AG04450 (cell line): ENCODE measurements around the gene SDHAF3. TPM values are rescaled to one million over a fixed set of nuclear protein-coding genes. Genes with fewer than 3 reads are reported as not detected.

Source experiments
- CTCF ChIA-PET: fragments of 300-600, 350-600 bp; formaldehyde crosslinking; extraction: SDS; loops from one replicate; lab custom pipeline; 2022; ENCODE audit warnings: antibody characterized with exemption, inconsistent platforms; lab: Charles Lee
- POLR2A ChIA-PET: fragments of 350-600 bp; formaldehyde crosslinking; extraction: SDS; loops from one replicate; lab custom pipeline; 2021; ENCODE audit warnings: antibody characterized with exemption, inconsistent platforms; lab: Yijun Ruan, JAX
- DNase-seq: peaks from one replicate; pipeline ENCODE4 v3.0.0-alpha.2; 2011; ENCODE audit warnings: low read depth, low spot score
- H3K27ac ChIP-seq: one replicate; pipeline ENCODE4 v1.5.1; 2012; ENCODE audit warnings: low read depth, low read length, control low read depth
- H3K27me3 ChIP-seq: one replicate; pipeline ENCODE4 v1.6.0; 2012; ENCODE audit warnings: low read length; ENCODE audit not compliant: control insufficient read depth, insufficient read depth
- H3K4me3 ChIP-seq: 2 replicates; pipeline ENCODE4 v1.5.1; 2011; ENCODE audit warnings: mild to moderate bottlenecking, low read depth, low read length, control low read depth
- H3K9me3 ChIP-seq: 2 replicates; pipeline ENCODE4 v1.5.1; 2012; ENCODE audit warnings: low read length; ENCODE audit not compliant: control insufficient read depth, insufficient read depth
- polyA plus RNA-seq: library from polyadenylated mRNA; depleted of rRNA; stranded (reverse); fragments of >200 nt; gene quantifications from 2 replicates; pipeline ENCODE4 v1.2.3, GENCODE V29; 2011; rRNA removed
- TF ChIP-seq, protein P1 (sequence below): IDR thresholded peaks from 2 replicates; pipeline ENCODE4 v1.5.1; 2011; ENCODE audit warnings: low read depth, low read length, control low read depth, inconsistent platforms

The SDHAF3 gene
- polyA plus RNA-seq, 1 experiment: 13.7 TPM

DNA sequence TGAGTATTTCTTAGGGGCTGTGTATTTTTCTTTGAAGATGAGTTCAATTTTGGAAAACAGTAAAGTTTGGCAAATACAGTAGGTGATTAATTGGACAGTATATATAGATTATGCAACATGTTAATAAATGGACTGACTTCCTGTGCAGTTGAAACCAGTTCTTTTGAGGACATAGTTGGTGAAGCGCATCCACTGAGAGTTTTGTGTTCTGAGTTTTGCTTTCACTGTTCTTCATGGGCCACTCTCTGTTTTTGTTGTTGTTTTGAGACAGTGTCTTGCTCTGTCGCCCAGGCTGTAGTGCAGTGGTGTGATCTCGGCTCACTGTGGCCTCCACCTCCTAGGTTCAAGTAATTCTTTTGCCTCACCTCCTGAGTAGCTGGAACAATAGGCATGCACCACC lies 109.0 kb downstream of the SDHAF3 start:
- no peak overlapping the region for H3K27ac ChIP-seq
- DNase-seq: no peak
- ChIA-PET CTCF (no interaction called here), POLR2A (no interaction called here)
- TF ChIP-seq, protein P1, sequence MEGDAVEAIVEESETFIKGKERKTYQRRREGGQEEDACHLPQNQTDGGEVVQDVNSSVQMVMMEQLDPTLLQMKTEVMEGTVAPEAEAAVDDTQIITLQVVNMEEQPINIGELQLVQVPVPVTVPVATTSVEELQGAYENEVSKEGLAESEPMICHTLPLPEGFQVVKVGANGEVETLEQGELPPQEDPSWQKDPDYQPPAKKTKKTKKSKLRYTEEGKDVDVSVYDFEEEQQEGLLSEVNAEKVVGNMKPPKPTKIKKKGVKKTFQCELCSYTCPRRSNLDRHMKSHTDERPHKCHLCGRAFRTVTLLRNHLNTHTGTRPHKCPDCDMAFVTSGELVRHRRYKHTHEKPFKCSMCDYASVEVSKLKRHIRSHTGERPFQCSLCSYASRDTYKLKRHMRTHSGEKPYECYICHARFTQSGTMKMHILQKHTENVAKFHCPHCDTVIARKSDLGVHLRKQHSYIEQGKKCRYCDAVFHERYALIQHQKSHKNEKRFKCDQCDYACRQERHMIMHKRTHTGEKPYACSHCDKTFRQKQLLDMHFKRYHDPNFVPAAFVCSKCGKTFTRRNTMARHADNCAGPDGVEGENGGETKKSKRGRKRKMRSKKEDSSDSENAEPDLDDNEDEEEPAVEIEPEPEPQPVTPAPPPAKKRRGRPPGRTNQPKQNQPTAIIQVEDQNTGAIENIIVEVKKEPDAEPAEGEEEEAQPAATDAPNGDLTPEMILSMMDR: no peak
- peaks cover 10% of the 10 kb centered on the region for H3K9me3 ChIP-seq
- no peak overlapping the region for H3K4me3 ChIP-seq
- no peaks in the 10 kb centered on the region for H3K27me3 ChIP-seq

Other genes with a start within 250 kb of the SDHAF3 start
- gene DLX6, start 112.1 kb upstream of the SDHAF3 start, polyA plus RNA-seq: not detected in 2 replicates
- gene DLX5, start 92.9 kb upstream of the SDHAF3 start, polyA plus RNA-seq: not detected in 2 replicates